IMR-90 (cell line): ENCODE measurements around the gene SERF1A. TPM values are rescaled to one million over a fixed set of nuclear protein-coding genes. Genes with fewer than 3 reads are reported as not detected.
"Not testable (repeated sequence)": the region's sequence is repeated elsewhere in the genome, so short reads cannot be mapped to it uniquely, and the experiment has no call there.

Experiments
- ATAC-seq: fragments of 200-7000 bp; cut with Tn5 transposase; 2 replicates; pipeline ENCODE4 v1.9.1; 2020; ENCODE audit warnings: low read depth, mild to moderate bottlenecking, moderate library complexity
- BruUV-seq: library from RNA; stranded (reverse); fragments of 400-500 nt; replicated peaks from 2 replicates; lab custom pipeline; 2021; lab: Mats Ljungman, UMichigan
- CTCF ChIA-PET: fragments of 300-600 bp; formaldehyde crosslinking; extraction: SDS; loops from one replicate; lab custom pipeline; 2021; ENCODE audit warnings: antibody characterized with exemption; lab: Yijun Ruan, JAX
- POLR2A ChIA-PET: fragments of 300-600 bp; sonication (Branson Sonifier 250); formaldehyde crosslinking; loops from one replicate; lab custom pipeline; 2022; ENCODE audit warnings: antibody characterized with exemption; ENCODE audit not compliant: unreplicated experiment; lab: Charles Lee
- DNase-seq: peaks from one replicate; pipeline ENCODE4 v3.0.0; 2013
- H2AFZ ChIP-seq: replicated peaks from 2 replicates; pipeline ENCODE3; 2013; ENCODE audit warnings: low read length, mild to moderate bottlenecking; ENCODE audit not compliant: poor library complexity
- H2AK5ac ChIP-seq: 2 replicates; pipeline ENCODE4 v1.6.1; 2013; ENCODE audit warnings: low read depth, low read length, inconsistent platforms
- H2AK9ac ChIP-seq: replicated peaks from 2 replicates; pipeline ENCODE3; 2013; ENCODE audit warnings: mild to moderate bottlenecking, low read depth, low read length, moderate library complexity; ENCODE audit not compliant: poor library complexity
- H2BK120ac ChIP-seq: 2 replicates; pipeline ENCODE4 v1.6.1; 2013; ENCODE audit warnings: low read depth, low read length, inconsistent platforms
- H2BK15ac ChIP-seq: 3 replicates; pipeline ENCODE4 v1.6.1; 2013; ENCODE audit warnings: low read depth, low read length, inconsistent platforms
- H2BK20ac ChIP-seq: 2 replicates; pipeline ENCODE4 v1.6.1; 2013; ENCODE audit warnings: low read depth, mild to moderate bottlenecking, inconsistent platforms, low read length, moderate library complexity
- H2BK5ac ChIP-seq: 2 replicates; pipeline ENCODE4 v1.6.1; 2013; ENCODE audit warnings: mild to moderate bottlenecking, low read depth, low read length, inconsistent platforms; ENCODE audit not compliant: poor library complexity, severe bottlenecking
- H3K14ac ChIP-seq: replicated peaks from 2 replicates; pipeline ENCODE4 v1.6.1; 2013; ENCODE audit warnings: low read depth, low read length, inconsistent platforms
- H3K18ac ChIP-seq: 2 replicates; pipeline ENCODE4 v1.6.1; 2013; ENCODE audit warnings: low read depth, low read length, control low read depth
- H3K23ac ChIP-seq: 2 replicates; pipeline ENCODE4 v1.6.1; 2013; ENCODE audit warnings: low read depth, low read length, inconsistent platforms
- H3K27ac ChIP-seq: 2 replicates; pipeline ENCODE4 v1.5.1; 2013; ENCODE audit warnings: mild to moderate bottlenecking, control low read depth, low read length; ENCODE audit not compliant: insufficient read depth
- H3K27me3 ChIP-seq: 2 replicates; pipeline ENCODE4 v1.6.1; 2013; ENCODE audit warnings: low read length; ENCODE audit not compliant: control insufficient read depth, insufficient read depth
- H3K36me3 ChIP-seq: 2 replicates; pipeline ENCODE4 v1.6.1; 2013; ENCODE audit warnings: low read length, mixed read lengths; ENCODE audit not compliant: control insufficient read depth, insufficient read depth
- H3K4ac ChIP-seq: 2 replicates; pipeline ENCODE4 v1.6.1; 2013; ENCODE audit warnings: low read depth, low read length, inconsistent platforms
- H3K4me1 ChIP-seq: 2 replicates; pipeline ENCODE4 v1.6.1; 2013; ENCODE audit warnings: low read length, mixed read lengths; ENCODE audit not compliant: control insufficient read depth, insufficient read depth
- H3K4me2 ChIP-seq: 2 replicates; pipeline ENCODE4 v1.6.1; 2013; ENCODE audit warnings: low read depth, mild to moderate bottlenecking, control low read depth, low read length, moderate library complexity
- H3K4me3 ChIP-seq: 2 replicates; pipeline ENCODE4 v1.5.1; 2013; ENCODE audit warnings: low read depth, mild to moderate bottlenecking, control low read depth, low read length, moderate library complexity; ENCODE audit not compliant: insufficient read depth
- H3K56ac ChIP-seq: 2 replicates; pipeline ENCODE4 v1.6.1; 2013; ENCODE audit warnings: low read length, inconsistent platforms; ENCODE audit not compliant: insufficient read depth; ENCODE audit errors: extremely low read depth
- H3K79me1 ChIP-seq, 2 experiments: 2 replicates each; pipeline ENCODE4 v1.6.1; 2013; ENCODE audit warnings: low read length in 2 of 2, inconsistent platforms in 1 of 2, low read depth in 1 of 2
- H3K9ac ChIP-seq: 2 replicates; pipeline ENCODE4 v1.6.1; 2013; ENCODE audit warnings: low read depth, low read length, control low read depth
- H3K9me1 ChIP-seq: 2 replicates; pipeline ENCODE4 v1.6.1; 2013; ENCODE audit warnings: low read length, inconsistent platforms; ENCODE audit not compliant: insufficient read depth
- H3K9me3 ChIP-seq: 2 replicates; pipeline ENCODE4 v1.6.1; 2013; ENCODE audit warnings: low read length; ENCODE audit not compliant: control insufficient read depth, insufficient read depth
- H4K20me1 ChIP-seq: 2 replicates; pipeline ENCODE4 v1.6.1; 2013; ENCODE audit warnings: low read length, inconsistent platforms; ENCODE audit not compliant: insufficient read depth
- H4K5ac ChIP-seq: 2 replicates; pipeline ENCODE4 v1.6.1; 2013; ENCODE audit warnings: mild to moderate bottlenecking, low read depth, low read length, control low read depth
- H4K8ac ChIP-seq, 2 experiments: 2 replicates each; pipeline ENCODE4 v1.6.1; 2013; ENCODE audit warnings: low read depth in 2 of 2, low read length in 2 of 2, control low read depth in 1 of 2, inconsistent platforms in 1 of 2
- H4K91ac ChIP-seq: 2 replicates; pipeline ENCODE4 v1.6.1; 2013; ENCODE audit warnings: low read depth, low read length, inconsistent platforms; ENCODE audit not compliant: insufficient read depth
- WGBS, 2 experiments: methylation state at CpG; one replicate each; pipeline versions ENCODE4 v1.1.5 to v1.1.7; 2013; ENCODE audit warnings: missing lambda C conversion rate in 2 of 2; ENCODE audit not compliant: insufficient read length in 1 of 2; ENCODE audit errors: extremely low coverage in 2 of 2; 5-methylcytosine and 5-hydroxymethylcytosine counted together
- dilution Hi-C: fragments of 300-500 bp; cut with HindIII; formaldehyde crosslinking; loops from one replicate; pipeline ENCODE4 v1.14.3; 2018; ENCODE audit warnings: low sequenced_read_pairs; ENCODE audit not compliant: unreplicated experiment
- in situ Hi-C: fragments of 300-500 bp; cut with MboI; formaldehyde crosslinking; loops from 3 replicates; pipeline ENCODE4 v1.14.3; 2019; ENCODE audit warnings: low sequenced_read_pairs, inconsistent platforms, mixed read lengths
- intact Hi-C: fragments of 100-400 bp; cut with micrococcal nuclease; formaldehyde crosslinking; loops from 2 replicates; pipeline ENCODE4 v1.10.0; 2022
- polyA plus RNA-seq, 3 experiments: library from polyadenylated mRNA; depleted of rRNA; stranded (reverse); fragments of >200 nt; gene quantifications; 2 replicates each; pipeline ENCODE4 v1.2.3, GENCODE V29; 2012; ENCODE audit warnings: low replicate concordance in 1 of 3
- total RNA-seq: library from RNA; depleted of rRNA; stranded (reverse); fragments of >200 nt; gene quantifications from 2 replicates; pipeline ENCODE4 v1.2.3, GENCODE V29; 2012

The SERF1A gene
- total and polyA plus RNA-seq, 2 of the 4 experiments (the other 2 are of a cell fraction), result 2.2 to 3.7 TPM

DNA sequence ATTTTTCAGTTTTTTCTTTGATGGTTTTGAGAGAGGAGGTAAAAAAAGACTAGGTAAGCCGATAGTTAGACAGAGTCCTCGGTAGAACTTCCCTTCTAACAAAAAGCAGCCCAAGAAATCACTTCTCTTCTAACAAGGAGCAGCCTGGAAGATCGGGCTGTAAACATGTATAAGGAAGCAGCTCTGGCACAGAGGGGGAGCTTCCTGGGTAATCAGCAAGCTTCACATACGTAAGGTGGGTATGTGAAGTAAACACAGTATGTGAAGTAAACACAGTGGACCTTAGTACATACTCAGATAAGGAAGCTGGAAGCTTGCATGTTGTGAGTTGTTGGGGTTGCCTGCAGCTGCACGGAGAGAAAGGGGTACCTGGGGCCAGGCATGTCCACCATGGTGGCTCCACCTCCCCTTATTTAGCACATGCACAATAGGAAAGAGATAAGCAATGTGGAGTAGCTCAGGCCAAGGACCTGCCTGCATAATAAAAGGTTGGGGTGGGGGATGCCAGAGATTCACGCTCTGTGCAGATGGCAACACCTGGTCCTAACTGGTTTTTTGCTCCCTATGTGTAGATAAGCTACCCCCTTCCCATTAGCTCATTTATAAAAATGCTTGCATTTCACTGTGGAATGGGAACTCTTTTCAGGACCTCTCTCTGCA lies 31.4 kb downstream of the SERF1A start:
- H3K18ac ChIP-seq, H3K27ac ChIP-seq, H4K8ac ChIP-seq, H3K4me2 ChIP-seq, H2AFZ ChIP-seq, H3K9ac ChIP-seq, H2AK5ac ChIP-seq, H3K14ac ChIP-seq, H3K36me3 ChIP-seq, H4K91ac ChIP-seq, H3K56ac ChIP-seq, H4K5ac ChIP-seq, H2BK120ac ChIP-seq, H2BK15ac ChIP-seq, ATAC-seq, H2AK9ac ChIP-seq, intact Hi-C loops, H3K9me1 ChIP-seq, BruUV-seq, H2BK5ac ChIP-seq, H3K4ac ChIP-seq, in situ Hi-C loops, H3K27me3 ChIP-seq, H3K23ac ChIP-seq, H3K9me3 ChIP-seq, dilution Hi-C loops, H2BK20ac ChIP-seq, H3K4me3 ChIP-seq, CTCF ChIA-PET, H3K79me1 ChIP-seq, H3K4me1 ChIP-seq, POLR2A ChIA-PET, H4K20me1 ChIP-seq, DNase-seq: not testable (repeated sequence)
- WGBS, 2 experiments, result no CpG with 5 or more reads among the region's 6 CpGs

- H3K27ac ChIP-seq, intact Hi-C loops, H3K4me3 ChIP-seq, H4K91ac ChIP-seq, H2BK120ac ChIP-seq, dilution Hi-C loops, H2AK5ac ChIP-seq, H3K4ac ChIP-seq, H4K20me1 ChIP-seq, H2BK15ac ChIP-seq, H3K14ac ChIP-seq, H2BK20ac ChIP-seq, H4K8ac ChIP-seq, H3K4me2 ChIP-seq, CTCF ChIA-PET, H3K9ac ChIP-seq, H3K23ac ChIP-seq, H2AFZ ChIP-seq, H3K56ac ChIP-seq, H3K79me1 ChIP-seq, ATAC-seq, H2BK5ac ChIP-seq, POLR2A ChIA-PET, in situ Hi-C loops, H3K18ac ChIP-seq, H3K9me3 ChIP-seq, H3K36me3 ChIP-seq, DNase-seq, H2AK9ac ChIP-seq, BruUV-seq, H4K5ac ChIP-seq, H3K4me1 ChIP-seq, H3K9me1 ChIP-seq, H3K27me3 ChIP-seq: not testable (repeated sequence)
- no CpG with 5 or more reads among the region's 1 CpG for WGBS, 2 experiments
Measured at GRCh38 chr5:70932560-70932959, 32.1 kb downstream of the SERF1A start.
